Adrenal gland (tissue), 19 donors: ENCODE data around the gene ZNF425. TPM values are rescaled to one million over a fixed set of nuclear protein-coding genes. Genes with fewer than 3 reads are reported as not detected.

Experiments
- DNase-seq, 7 donors: peaks; one replicate each; pipeline ENCODE4 v3.0.0-alpha.2; 2019 to 2020
- H3K27ac ChIP-seq, 5 donors: fragments of 200-600 bp; sonication (generic) in 4 of 5; 1 replicate in 3 of 5; 2 replicates in 2 of 5; pipeline versions ENCODE4 v1.5.1 to v1.8.0; 2016 to 2020; ENCODE audit warnings: mild to moderate bottlenecking in 1 of 5
- H3K27me3 ChIP-seq: fragments of 200-600 bp; 2 replicates; pipeline ENCODE4 v1.8.0; 2021
- H3K36me3 ChIP-seq, 2 donors: fragments of 200-600 bp; replicated peaks in 1 of 2; 1 replicate in 1 of 2; 2 replicates in 1 of 2; pipeline versions ENCODE4 v1.5.1 to v1.8.0; 2018 to 2022
- H3K4me1 ChIP-seq, 2 donors: fragments of 200-600 bp; replicated peaks in 1 of 2; 1 replicate in 1 of 2; 2 replicates in 1 of 2; pipeline versions ENCODE4 v1.5.1 to v1.8.0; 2018 to 2021
- H3K4me3 ChIP-seq, 4 donors: fragments of 200-600 bp; sonication (generic) in 3 of 4; one replicate each; pipeline ENCODE4 v1.5.1; 2016 to 2018
- H3K9me3 ChIP-seq, 3 donors: fragments of 200-600 bp; sonication (generic) in 1 of 3; replicated peaks in 1 of 3; 1 replicate in 2 of 3; 2 replicates in 1 of 3; pipeline versions ENCODE4 v1.5.1 to v1.8.0; 2016 to 2021
- POLR2A ChIP-seq, 2 donors: fragments of 450-650 bp; IDR thresholded peaks; one replicate each; pipeline ENCODE4 v1.6.1; 2017; ENCODE audit warnings: antibody characterized with exemption in 2 of 2, mild to moderate bottlenecking in 2 of 2, moderate library complexity in 1 of 2
- WGBS, 4 donors: extraction: QIAGEN DNeasy Blood & Tissue Kit in 2 of 4; methylation state at CpG; one replicate each; pipeline versions ENCODE4 v1.1.5 to v1.1.7; 2013 to 2017; 5-methylcytosine and 5-hydroxymethylcytosine counted together
- intact Hi-C, 2 donors: fragments of 100-400 bp; cut with DNase I; formaldehyde crosslinking; loops; one replicate each; pipeline versions ENCODE4 v1.14.1 to v1.15.0; 2022 to 2023
- long read RNA-seq, 10 donors: library from polyadenylated mRNA in 3 of 10; unstranded in 2 of 10; stranded (forward) in 1 of 10; transcript quantifications; one replicate each; pipeline ENCODE4 v2.0.0 and lab custom pipeline, GENCODE V29; 2021 to 2026
- polyA plus RNA-seq, 3 donors: library from polyadenylated mRNA; stranded (reverse); fragments of 200-250 nt in 2 of 3; fragments of 350-450 nt in 1 of 3; fragmentation: Illumina TruSeq in 1 of 3; extraction: RNeasy Lipid Tissue Mini Kit (QIAGEN cat#74804) in 1 of 3; gene quantifications; one replicate each; pipeline ENCODE4 v1.2.3, GENCODE V29; 2013 to 2014
- total RNA-seq, 9 donors: library from RNA; depleted of rRNA in 4 of 9; stranded (reverse); fragments of >200 nt in 4 of 9; fragments of 120-200 nt in 1 of 9; fragmentation: NEBNext Ultra II Directional in 1 of 9; extraction: Animal tissue kit (Norgen Biotek cat#: 25700) in 1 of 9; gene quantifications; one replicate each; pipeline versions ENCODE4 v1.1.0 to v1.2.4, GENCODE V29; 2013 to 2023
- TF ChIP-seq, protein P1 (sequence below), 6 experiments: fragments of 450-650 bp in 4 of 6; fragments of 200-600 bp in 2 of 6; sonication (generic) in 1 of 6; IDR thresholded peaks; 1 replicate in 5 of 6; 2 replicates in 1 of 6; pipeline versions ENCODE4 v1.5.1 to v1.8.0; 2016 to 2021; ENCODE audit warnings: antibody characterized with exemption in 6 of 6, mild to moderate bottlenecking in 2 of 6, moderate library complexity in 1 of 6
- donor health status: healthy with polysubstance abuse.
- donor health status: Bipolar disorder and iron deficiency.
- donor health status: DM: yes; HTN: yes; CAD: no.
- donor health status: DM: no; HTN: no; CAD: no.
- donor health status: DM: no; HTN: no; CAD: no.
- donor health status: DM: yes; HTN: yes; CAD: no.

Gene ZNF425, protein sequence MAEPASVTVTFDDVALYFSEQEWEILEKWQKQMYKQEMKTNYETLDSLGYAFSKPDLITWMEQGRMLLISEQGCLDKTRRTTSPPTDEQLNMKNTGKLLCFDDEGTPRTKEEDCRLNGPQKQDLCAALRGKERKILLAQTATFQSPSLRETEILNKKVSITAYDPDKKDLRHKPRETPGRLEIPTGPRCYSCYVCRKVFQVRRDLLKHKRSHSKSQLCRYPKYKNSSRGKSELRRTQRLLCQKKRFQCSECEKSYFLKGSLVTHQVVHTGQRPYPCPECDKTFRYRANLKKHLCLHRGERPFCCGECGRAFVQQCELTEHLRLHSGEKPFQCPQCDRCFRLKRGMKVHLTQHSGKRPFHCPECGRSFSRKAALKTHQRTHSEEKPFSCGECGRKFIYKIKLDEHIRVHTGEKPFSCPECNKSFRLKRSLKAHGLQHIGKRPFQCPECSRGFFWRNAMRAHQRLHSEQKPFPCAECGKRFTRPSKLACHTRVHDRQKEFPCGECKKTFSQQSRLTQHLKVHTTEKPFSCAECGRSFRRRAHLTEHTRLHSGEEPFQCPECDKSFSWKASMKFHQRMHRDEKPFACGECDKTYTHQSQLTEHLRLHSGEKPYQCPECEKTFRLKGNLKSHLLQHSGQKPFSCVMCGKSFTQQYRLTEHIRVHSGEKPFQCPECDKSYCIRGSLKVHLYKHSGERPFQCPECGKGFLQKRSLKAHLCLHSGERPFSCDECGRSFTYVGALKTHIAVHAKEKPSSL
- total RNA-seq (1 to 10 TPM in 8 of 9 donors, under 1 TPM in 1; 0.36 to 3.1 (median 1.5) TPM), polyA plus RNA-seq (1 to 10 TPM in 2 of 3 donors, under 1 TPM in 1; 0.71 to 2.9 (median 1.4) TPM)
- long read RNA-seq, donor 1, result 0 reads
- long read RNA-seq, donor 2, partial matches to known transcripts, result 0 of 1 reads
- long read RNA-seq, donor 2, other reads (novel, unspliced or antisense), result 0 of 1 reads
- long read RNA-seq, donor 3, result 0 reads
- long read RNA-seq, donor 4, result 0 reads
- long read RNA-seq, donor 5, partial matches to known transcripts, result 0 of 5 reads
- long read RNA-seq, donor 5, other reads (novel, unspliced or antisense), result 1 of 5 reads
- long read RNA-seq, donor 6, result 0 reads
- long read RNA-seq, donor 7, result 0 reads
- long read RNA-seq, donor 8, partial matches to known transcripts, result 0 of 1 reads
- long read RNA-seq, donor 8, other reads (novel, unspliced or antisense), result 0 of 1 reads
- long read RNA-seq, donor 9, partial matches to known transcripts, result 0 of 1 reads
- long read RNA-seq, donor 9, other reads (novel, unspliced or antisense), result 0 of 1 reads
- long read RNA-seq, donor 10, partial matches to known transcripts, result 0 of 1 reads
- long read RNA-seq, donor 10, other reads (novel, unspliced or antisense), result 0 of 1 reads

DNA sequence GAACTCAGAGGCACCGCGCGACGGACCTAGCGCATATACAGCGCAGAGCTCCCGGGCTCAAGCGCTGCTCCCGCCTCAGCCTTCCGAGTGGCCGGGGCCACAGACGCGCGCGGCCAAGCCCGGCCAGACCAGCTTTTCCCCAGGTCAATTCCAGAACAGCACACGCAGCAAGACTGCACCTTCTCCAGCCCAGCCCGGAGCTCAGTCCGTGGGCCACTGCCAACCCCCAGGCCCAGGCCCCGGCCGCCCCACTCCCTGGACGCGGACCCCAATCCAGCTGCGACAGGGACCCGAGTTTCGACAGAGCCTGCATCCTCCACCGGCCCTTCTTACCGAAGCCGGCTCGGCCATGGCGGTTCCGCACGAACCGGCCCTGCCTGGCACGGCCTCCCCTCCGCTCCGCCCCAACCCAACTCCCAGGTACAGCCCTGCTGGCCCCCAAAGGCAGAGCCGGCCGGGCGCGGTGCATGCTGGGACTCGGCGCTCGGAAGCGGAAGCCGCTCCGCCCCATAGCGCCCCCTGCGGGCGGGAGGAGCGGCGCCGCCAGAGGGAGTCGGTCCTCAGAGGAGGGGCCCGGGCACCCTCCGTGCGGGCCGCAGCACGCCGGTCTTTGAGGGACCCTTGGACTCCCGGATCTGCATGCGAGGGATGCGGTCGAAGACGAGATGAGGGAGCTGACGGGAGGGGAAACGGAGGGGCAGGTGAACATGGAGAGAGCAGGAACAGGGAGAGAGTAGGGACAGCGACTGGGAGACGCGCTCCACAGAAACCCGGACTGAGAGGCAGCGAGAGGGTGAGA is at the start of gene ZNF425:
TSS of gene ZNF425 (minus strand) at position 462 of the 799 bp plus-strand sequence. CDS start at position 351, 111 bp downstream.
- TF ChIP-seq POLR2A (IDR thresholded peaks at IDR 0.05), result peak; percentile 93 to 96
- TF ChIP-seq, protein P1, sequence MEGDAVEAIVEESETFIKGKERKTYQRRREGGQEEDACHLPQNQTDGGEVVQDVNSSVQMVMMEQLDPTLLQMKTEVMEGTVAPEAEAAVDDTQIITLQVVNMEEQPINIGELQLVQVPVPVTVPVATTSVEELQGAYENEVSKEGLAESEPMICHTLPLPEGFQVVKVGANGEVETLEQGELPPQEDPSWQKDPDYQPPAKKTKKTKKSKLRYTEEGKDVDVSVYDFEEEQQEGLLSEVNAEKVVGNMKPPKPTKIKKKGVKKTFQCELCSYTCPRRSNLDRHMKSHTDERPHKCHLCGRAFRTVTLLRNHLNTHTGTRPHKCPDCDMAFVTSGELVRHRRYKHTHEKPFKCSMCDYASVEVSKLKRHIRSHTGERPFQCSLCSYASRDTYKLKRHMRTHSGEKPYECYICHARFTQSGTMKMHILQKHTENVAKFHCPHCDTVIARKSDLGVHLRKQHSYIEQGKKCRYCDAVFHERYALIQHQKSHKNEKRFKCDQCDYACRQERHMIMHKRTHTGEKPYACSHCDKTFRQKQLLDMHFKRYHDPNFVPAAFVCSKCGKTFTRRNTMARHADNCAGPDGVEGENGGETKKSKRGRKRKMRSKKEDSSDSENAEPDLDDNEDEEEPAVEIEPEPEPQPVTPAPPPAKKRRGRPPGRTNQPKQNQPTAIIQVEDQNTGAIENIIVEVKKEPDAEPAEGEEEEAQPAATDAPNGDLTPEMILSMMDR (IDR thresholded peaks at IDR 0.05), result peak; percentile 88 to 99 (median 93)
- 0 to 1% (median 0%) methylated on average over 22 to 72 of the region's 72 CpGs for WGBS, 4 donors
- H3K9me3 ChIP-seq, result no peaks in the 10 kb centered on the region
- intact Hi-C loops, result no loop called here
- peaks cover 0 to 4% of the 10 kb centered on the region in 2 donors for H3K36me3 ChIP-seq
- no peaks in the 10 kb centered on the region for H3K27me3 ChIP-seq
- peak; percentile 88 to 93 (median 92) for DNase-seq
- H3K27ac ChIP-seq, result peak within 1 kb of the TSS; percentile 84 to 96 (median 92)
- H3K4me3 ChIP-seq, result peak within 1 kb of the TSS; percentile 58 to 93 (median 75)
- H3K4me1 ChIP-seq, result peaks cover 7 to 16% of the 10 kb centered on the region in 2 donors

DNA sequence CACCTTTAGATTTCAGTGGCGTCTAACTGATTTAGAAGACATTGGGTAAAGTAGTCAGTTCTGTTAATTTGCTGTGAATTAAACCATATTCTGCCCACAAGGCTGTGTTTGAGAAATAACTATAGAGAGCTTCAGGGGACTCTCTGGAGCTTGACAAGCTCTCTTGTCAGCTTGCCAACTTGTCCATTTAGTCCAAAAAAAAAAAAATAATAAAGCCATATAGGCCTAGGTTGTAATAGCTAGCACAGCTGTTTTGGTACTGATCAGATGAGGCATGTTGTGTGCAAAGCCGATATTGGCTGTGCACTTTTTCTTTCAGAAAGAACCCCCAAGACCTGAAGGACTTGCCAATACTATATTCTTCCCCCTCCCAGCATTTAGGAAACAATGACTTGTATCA is 49.0 kb upstream of the ZNF425 start:
- no peak overlapping the region for H3K4me3 ChIP-seq
- no peak for DNase-seq
- 82 to 98% (median 91%) methylated on average over 2 of the region's 2 CpGs for WGBS, 4 donors
- H3K27me3 ChIP-seq, result no peaks in the 10 kb centered on the region
- no peaks in the 10 kb centered on the region for H3K4me1 ChIP-seq
- intact Hi-C loops, result no loop called here
- no peaks in the 10 kb centered on the region for H3K9me3 ChIP-seq
- H3K27ac ChIP-seq, result no peak overlapping the region
- TF ChIP-seq POLR2A (IDR thresholded peaks at IDR 0.05), result no peak
- TF ChIP-seq, protein P1 (IDR thresholded peaks at IDR 0.05), result no peak
- peaks cover 0 to 68% of the 10 kb centered on the region in 2 donors for H3K36me3 ChIP-seq

DNA sequence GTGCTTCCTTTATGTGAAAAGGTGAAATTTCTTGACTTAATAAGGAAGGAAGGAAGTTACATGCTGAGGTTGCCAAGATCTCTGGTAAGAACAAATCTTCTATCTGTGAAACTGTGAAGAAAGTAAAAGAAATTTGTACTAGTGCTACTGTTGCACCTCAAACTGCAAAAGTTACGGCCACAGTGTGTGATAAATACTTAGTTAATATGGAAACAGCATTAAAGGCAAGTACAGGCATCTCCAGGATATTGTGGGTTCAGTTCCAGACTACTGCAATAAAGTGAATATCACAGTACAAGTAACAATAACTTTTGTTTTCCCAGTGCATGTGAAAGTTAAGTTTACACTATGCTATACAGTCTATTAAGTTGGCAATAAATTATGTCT is 46.4 kb upstream of the ZNF425 start:
- H3K4me1 ChIP-seq, result no peaks in the 10 kb centered on the region
- no peaks in the 10 kb centered on the region for H3K27me3 ChIP-seq
- DNase-seq, result no peak
- intact Hi-C loops, result no loop called here
- no peak for TF ChIP-seq POLR2A (IDR thresholded peaks at IDR 0.05)
- TF ChIP-seq, protein P1 (IDR thresholded peaks at IDR 0.05), result no peak
- WGBS, 4 donors, result 86 to 94% (median 90%) methylated on average over 1 of the region's 1 CpG
- H3K9me3 ChIP-seq, result no peaks in the 10 kb centered on the region
- no peak overlapping the region for H3K27ac ChIP-seq
- peaks cover 0 to 67% of the 10 kb centered on the region in 2 donors for H3K36me3 ChIP-seq
- H3K4me3 ChIP-seq, result no peak overlapping the region
